Activated CD4-positive, alpha-beta T cell treated with anti-CD3 and anti-CD28 coated beads, Interleukin-2, amount 50 U/mL, for 48 hours (primary cell): Measurements from ENCODE around the gene TSHZ3.

Experiments used
- DNase-seq, 2 experiments: peaks; one replicate each; pipeline ENCODE4 v3.0.0-alpha.2; 2020

TSHZ3 gene

GRCh38 chr19:31285744-31286143, 63.5 kb downstream of the TSHZ3 start:
- DNase-seq: no peak

- DNase-seq: no peak
These were observed 64.6 kb downstream of the TSHZ3 start for GRCh38 chr19:31284621-31285020.

- no peak for DNase-seq
These were observed 65.5 kb downstream of the TSHZ3 start for GRCh38 chr19:31283701-31284100.

- no peak for DNase-seq
These were observed 66.9 kb downstream of the TSHZ3 start for GRCh38 chr19:31282346-31282745.

GRCh38 chr19:31280287-31281006, 68.8 kb downstream of the TSHZ3 start:
- DNase-seq: no peak

GRCh38 chr19:31279436-31279765, 69.8 kb downstream of the TSHZ3 start:
- no peak for DNase-seq

GRCh38 chr19:31278555-31279435, 70.4 kb downstream of the TSHZ3 start:
- DNase-seq: no peak

- DNase-seq: no peak
These were observed 71.7 kb downstream of the TSHZ3 start for GRCh38 chr19:31277516-31277915.

- DNase-seq: no peak
These were observed 72.4 kb downstream of the TSHZ3 start for GRCh38 chr19:31276831-31277230.

- DNase-seq: no peak
These were observed 74.2 kb downstream of the TSHZ3 start for GRCh38 chr19:31275068-31275334.

GRCh38 chr19:31274251-31275067, 74.8 kb downstream of the TSHZ3 start:
- no peak for DNase-seq

- DNase-seq: no peak
These were observed 76.6 kb downstream of the TSHZ3 start for GRCh38 chr19:31272583-31273106.

- DNase-seq: no peak
These were observed 77.8 kb downstream of the TSHZ3 start for GRCh38 chr19:31271306-31271911.

GRCh38 chr19:31270897-31271296, 78.3 kb downstream of the TSHZ3 start:
- DNase-seq: no peak

- DNase-seq: no peak
These were observed 79.7 kb downstream of the TSHZ3 start for GRCh38 chr19:31269425-31270127.

- DNase-seq: no peak
These were observed 80.4 kb downstream of the TSHZ3 start for GRCh38 chr19:31268751-31269383.

- no peak for DNase-seq
These were observed 82.5 kb downstream of the TSHZ3 start for GRCh38 chr19:31266731-31267130.

GRCh38 chr19:31266196-31266595, 83.0 kb downstream of the TSHZ3 start:
- DNase-seq: no peak

- DNase-seq: no peak
These were observed 85.0 kb downstream of the TSHZ3 start for GRCh38 chr19:31264041-31264778.

- DNase-seq: no peak
These were observed 85.9 kb downstream of the TSHZ3 start for GRCh38 chr19:31263328-31263727.

GRCh38 chr19:31262725-31263191, 86.5 kb downstream of the TSHZ3 start:
- no peak for DNase-seq
